ENCODE measurements around the gene TRIM38. TPM values are rescaled to one million over a fixed set of nuclear protein-coding genes. Genes with fewer than 3 reads are reported as not detected.
"Not testable (repeated sequence)": the region's sequence is repeated elsewhere in the genome, so short reads cannot be mapped to it uniquely, and the experiment has no call there.

TRIM38 gene
- total RNA-seq, 1 donor from 2014 or later, result 0.77 TPM

DNA sequence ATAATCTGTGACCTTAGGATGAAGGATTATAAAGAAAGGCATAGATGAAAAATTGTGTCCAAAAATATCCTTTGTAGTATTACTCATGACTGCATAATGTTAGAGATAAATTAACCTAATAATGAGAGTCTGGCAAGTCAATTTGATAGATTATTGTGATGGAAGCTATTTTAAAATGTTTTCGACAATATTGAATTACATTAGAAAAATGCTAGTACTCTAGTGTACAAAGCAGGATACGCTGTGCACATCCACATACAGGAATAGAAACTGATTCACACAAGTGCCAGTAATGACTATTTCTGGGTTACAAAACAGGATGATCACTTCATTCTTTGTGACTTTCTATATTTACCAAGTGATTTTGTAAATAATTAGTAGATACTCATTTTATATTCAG lies 35.4 kb upstream of the TRIM38 start:
- Mint-ChIP-seq H3K4me3 (no peak overlapping the region), H3K27ac (ENCODE audit: unreplicated experiment) (no peak overlapping the region), H3K27me3 (ENCODE audit: low read depth) (no peaks in the 10 kb centered on the region), H3K36me3 (ENCODE audit: low read depth) (no peaks in the 10 kb centered on the region), H3K9me3 (no peaks in the 10 kb centered on the region), H3K4me1 (no peaks in the 10 kb centered on the region)
- DNase-seq (ENCODE audit: low read depth, low spot score), result no peak
- TF ChIP-seq CTCF (conservative IDR thresholded peaks at IDR 0.05), result no peak

DNA sequence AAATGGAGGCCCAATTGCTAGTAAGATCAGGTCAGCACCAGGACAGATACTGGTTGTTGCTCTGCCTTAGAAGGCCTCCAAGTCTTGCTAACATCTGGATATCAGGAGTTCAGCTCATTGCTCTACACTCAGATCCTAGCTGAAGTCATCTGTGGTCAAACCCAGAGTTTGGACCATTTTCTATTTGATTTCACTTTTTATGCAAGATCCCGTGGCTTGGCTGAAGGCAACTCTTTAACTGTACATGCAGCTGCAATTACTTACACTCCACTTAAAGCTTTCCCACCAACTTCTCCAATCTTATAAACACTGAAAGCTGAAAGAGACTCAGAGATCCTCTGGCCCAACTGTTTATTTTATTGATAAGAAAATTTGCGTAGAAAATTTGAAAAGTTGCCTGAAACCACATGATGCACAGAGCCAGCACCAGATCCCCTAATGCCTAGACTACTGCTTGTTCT lies 34.8 kb upstream of the TRIM38 start:
- H3K27me3 Mint-ChIP-seq (ENCODE audit: low read depth), result no peaks in the 10 kb centered on the region
- no peak overlapping the region for H3K27ac Mint-ChIP-seq (ENCODE audit: unreplicated experiment)
- H3K36me3 Mint-ChIP-seq (ENCODE audit: low read depth), result no peaks in the 10 kb centered on the region
- no peak overlapping the region for H3K4me3 Mint-ChIP-seq
- TF ChIP-seq CTCF (conservative IDR thresholded peaks at IDR 0.05), result no peak
- no peaks in the 10 kb centered on the region for H3K4me1 Mint-ChIP-seq
- no peak for DNase-seq (ENCODE audit: low read depth, low spot score)
- no peaks in the 10 kb centered on the region for H3K9me3 Mint-ChIP-seq

GRCh38 chr6:25928562-25929324 lies 33.9 kb upstream of the TRIM38 start:
- Mint-ChIP-seq H3K4me3 (no peak overlapping the region), H3K36me3 (ENCODE audit: low read depth) (no peaks in the 10 kb centered on the region), H3K9me3 (no peaks in the 10 kb centered on the region), H3K4me1 (no peaks in the 10 kb centered on the region), H3K27ac (ENCODE audit: unreplicated experiment) (no peak overlapping the region), H3K27me3 (ENCODE audit: low read depth) (no peaks in the 10 kb centered on the region)
- TF ChIP-seq CTCF (conservative IDR thresholded peaks at IDR 0.05), result no peak
- no peak for DNase-seq (ENCODE audit: low read depth, low spot score)

DNA sequence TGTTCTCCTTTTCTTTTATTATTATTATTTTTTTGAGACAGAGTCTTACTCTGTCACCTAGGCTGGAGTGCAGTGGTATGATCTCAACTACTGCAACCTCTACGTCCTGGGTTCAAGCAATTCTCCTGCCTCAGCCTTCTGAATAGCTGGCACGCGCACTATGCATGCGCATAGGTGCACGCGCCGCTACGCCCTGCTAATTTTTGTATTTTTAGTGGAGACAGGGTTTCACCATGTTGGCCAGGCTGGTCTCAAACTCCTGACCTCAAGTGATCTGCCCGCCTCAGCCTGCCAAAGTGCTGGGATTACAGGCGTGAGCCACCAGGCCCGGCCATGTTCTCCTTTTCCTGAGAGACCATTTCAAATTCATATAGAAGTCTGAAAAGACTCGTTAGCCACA lies 32.8 kb upstream of the TRIM38 start:
- not testable (repeated sequence) for H3K27ac Mint-ChIP-seq (ENCODE audit: unreplicated experiment); H3K9me3 Mint-ChIP-seq; DNase-seq (ENCODE audit: low read depth, low spot score); H3K27me3 Mint-ChIP-seq (ENCODE audit: low read depth); H3K36me3 Mint-ChIP-seq (ENCODE audit: low read depth); H3K4me3 Mint-ChIP-seq; H3K4me1 Mint-ChIP-seq

GRCh38 chr6:25930532-25931410 lies 31.8 kb upstream of the TRIM38 start, which contains the start of gene SLC17A2:
SLC17A2 (minus strand) TSS chr6:25930691; CDS start chr6:25925796, 4,895 bp downstream.
- no peak within 1 kb of the TSS for H3K27ac Mint-ChIP-seq (ENCODE audit: unreplicated experiment)
- no peaks in the 10 kb centered on the region for H3K4me1 Mint-ChIP-seq
- H3K27me3 Mint-ChIP-seq (ENCODE audit: low read depth), result no peaks in the 10 kb centered on the region
- DNase-seq (ENCODE audit: low read depth, low spot score), result no peak
- no peak for TF ChIP-seq CTCF (conservative IDR thresholded peaks at IDR 0.05)
- peaks cover 3% of the 10 kb centered on the region for H3K9me3 Mint-ChIP-seq
- no peaks in the 10 kb centered on the region for H3K36me3 Mint-ChIP-seq (ENCODE audit: low read depth)
- no peak within 1 kb of the TSS for H3K4me3 Mint-ChIP-seq

DNA sequence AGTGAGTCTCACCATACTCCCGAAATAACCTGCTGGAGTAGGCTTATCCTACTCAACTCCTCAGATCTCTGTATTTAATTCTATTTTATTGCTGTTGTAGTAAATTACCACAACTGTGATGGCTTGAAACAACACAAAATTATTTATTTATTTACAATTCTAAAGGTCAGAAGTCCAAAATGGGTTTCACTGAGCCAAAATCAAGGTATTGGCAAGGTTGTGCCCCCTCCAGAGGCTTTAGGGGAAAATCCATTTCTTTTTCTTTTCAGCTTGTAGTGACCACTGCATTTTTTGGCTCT lies 31.2 kb upstream of the TRIM38 start:
- no peak for DNase-seq (ENCODE audit: low read depth, low spot score)
- no peaks in the 10 kb centered on the region for H3K36me3 Mint-ChIP-seq (ENCODE audit: low read depth)
- no peak overlapping the region for H3K4me3 Mint-ChIP-seq
- peaks cover 3% of the 10 kb centered on the region for H3K9me3 Mint-ChIP-seq
- no peak for TF ChIP-seq CTCF (conservative IDR thresholded peaks at IDR 0.05)
- H3K27me3 Mint-ChIP-seq (ENCODE audit: low read depth), result no peaks in the 10 kb centered on the region
- no peak overlapping the region for H3K27ac Mint-ChIP-seq (ENCODE audit: unreplicated experiment)
- no peaks in the 10 kb centered on the region for H3K4me1 Mint-ChIP-seq
